RWPE2 (cell line): Measurements from ENCODE around the gene C19orf67.

Experiments
- ATAC-seq: fragments of 200-7000 bp; cut with Tn5 transposase; 3 replicates; pipeline ENCODE4 v1.9.1; 2021; ENCODE audit warnings: low read depth
- DNase-seq: peaks from one replicate; pipeline ENCODE4 v3.0.0-alpha.2; 2020; ENCODE audit warnings: low spot score
- H3K27ac ChIP-seq: fragments of 450-650 bp; 2 replicates; pipeline ENCODE4 v1.5.1; 2017; ENCODE audit warnings: mild to moderate bottlenecking; ENCODE audit not compliant: poor library complexity, severe bottlenecking
- H3K27me3 ChIP-seq: fragments of 250-450 bp; sonication (Bioruptor Pico); 2 replicates; pipeline ENCODE4 v1.5.1; 2021; ENCODE audit warnings: mild to moderate bottlenecking, moderate library complexity; ENCODE audit not compliant: insufficient read depth, poor library complexity, severe bottlenecking
- H3K36me3 ChIP-seq: fragments of 250-450 bp; sonication (Bioruptor Pico); 2 replicates; pipeline ENCODE4 v1.5.1; 2020; ENCODE audit warnings: low read depth, mild to moderate bottlenecking, moderate library complexity
- H3K4me1 ChIP-seq: fragments of 250-450 bp; sonication (Bioruptor Pico); 2 replicates; pipeline ENCODE4 v1.5.1; 2021; ENCODE audit warnings: mild to moderate bottlenecking, moderate library complexity; ENCODE audit not compliant: insufficient read depth, poor library complexity, severe bottlenecking
- H3K4me3 ChIP-seq: fragments of 250-450 bp; sonication (Bioruptor Pico); 2 replicates; pipeline ENCODE4 v1.5.1; 2021; ENCODE audit warnings: mild to moderate bottlenecking, moderate library complexity; ENCODE audit not compliant: severe bottlenecking
- H3K9me3 ChIP-seq: fragments of 250-450 bp; sonication (Bioruptor Pico); 2 replicates; pipeline ENCODE4 v1.5.1; 2021; ENCODE audit warnings: mild to moderate bottlenecking, moderate library complexity; ENCODE audit not compliant: severe bottlenecking
- CTCF ChIP-seq: fragments of 450-650 bp; IDR thresholded peaks from one replicate; pipeline ENCODE4 v1.5.1; 2017; ENCODE audit warnings: mild to moderate bottlenecking, moderate library complexity; ENCODE audit not compliant: poor library complexity, severe bottlenecking

Gene C19orf67

GRCh38 chr19:14085309-14085995 lies at the start of gene C19orf67:
Gene C19orf67, minus strand, starts transcription at chr19:14085783. Its CDS starts 156 bp downstream, at chr19:14085627.
- no peaks in the 10 kb centered on the region for H3K27me3 ChIP-seq
- no peak for TF ChIP-seq CTCF
- no peaks in the 10 kb centered on the region for H3K9me3 ChIP-seq
- ATAC-seq (no peak), DNase-seq (no peak)
- peaks cover 20% of the 10 kb centered on the region for H3K36me3 ChIP-seq
- no peaks in the 10 kb centered on the region for H3K4me1 ChIP-seq
- no peak within 1 kb of the TSS for H3K27ac ChIP-seq
- H3K4me3 ChIP-seq, result no peak within 1 kb of the TSS

DNA sequence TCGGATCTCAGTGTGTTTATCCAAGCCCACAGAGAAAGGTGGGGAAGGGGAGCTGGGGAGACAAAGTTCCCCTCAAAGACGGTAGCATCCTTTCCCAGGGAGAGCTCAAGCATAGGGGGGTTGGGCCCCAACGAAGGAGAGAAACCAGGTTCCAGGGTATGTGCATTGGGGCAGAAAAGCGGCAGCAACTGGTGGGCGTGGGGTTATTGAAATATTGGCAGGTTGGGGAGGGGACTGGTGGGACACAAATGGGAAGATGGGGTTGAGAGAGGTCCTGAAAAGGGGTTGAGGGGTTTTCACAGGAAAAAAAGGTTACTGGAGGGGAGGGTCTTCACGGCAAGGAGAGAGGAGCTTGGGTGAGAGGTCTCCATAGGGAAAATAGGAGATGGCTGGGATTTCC lies 49.8 kb upstream of the C19orf67 start:
- DNase-seq, result no peak
- H3K27ac ChIP-seq, result peak overlapping the region; percentile 51
- no peak for ATAC-seq

DNA sequence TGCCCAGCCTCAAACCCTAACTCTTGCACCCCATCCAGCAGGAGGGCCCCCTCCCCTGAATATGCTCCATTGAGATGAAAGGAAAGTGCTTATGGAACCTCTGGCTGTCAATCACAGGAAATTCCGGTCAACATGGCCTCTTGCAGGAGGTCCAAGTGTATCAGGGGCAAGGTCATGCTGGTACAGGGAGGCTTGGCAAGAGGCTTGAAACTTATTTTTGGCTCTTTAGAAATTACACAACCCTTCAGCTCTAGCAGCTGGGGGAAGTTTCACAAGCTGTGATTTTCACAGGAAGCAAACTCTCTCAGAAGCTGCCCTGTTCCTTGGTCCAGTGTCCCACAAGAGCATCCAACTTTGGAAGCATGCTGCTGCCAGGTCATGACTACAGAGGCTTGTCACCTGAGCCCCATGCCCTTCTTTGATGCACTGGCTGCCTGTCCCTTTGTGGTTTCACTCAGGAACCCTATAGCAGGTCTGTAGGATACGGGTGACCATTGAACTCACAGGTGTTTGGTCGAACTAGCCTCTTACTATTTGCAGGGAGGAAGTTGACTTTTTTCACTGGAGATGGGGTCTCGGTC lies 42.4 kb upstream of the C19orf67 start:
- Histone ChIP-seq H3K4me3 (no peak overlapping the region), H3K4me1 (no peaks in the 10 kb centered on the region), H3K9me3 (no peaks in the 10 kb centered on the region), H3K36me3 (peaks cover 16% of the 10 kb centered on the region), H3K27ac (no peak overlapping the region), H3K27me3 (no peaks in the 10 kb centered on the region)
- no peak for TF ChIP-seq CTCF
- no peak for ATAC-seq
- no peak for DNase-seq

More for the DNA sequence above, 49.8 kb upstream of the C19orf67 start:
- H3K4me1 ChIP-seq, result peaks cover 5% of the 10 kb centered on the region
- no peak for TF ChIP-seq CTCF
- H3K27me3 ChIP-seq, result no peaks in the 10 kb centered on the region
- H3K36me3 ChIP-seq, result 0 out of 2 replicates have a peak, but pooled peaks cover 5% of the 10 kb centered on the region
- no peaks in the 10 kb centered on the region for H3K9me3 ChIP-seq
- H3K4me3 ChIP-seq, result peak overlapping the region; percentile 49

DNA sequence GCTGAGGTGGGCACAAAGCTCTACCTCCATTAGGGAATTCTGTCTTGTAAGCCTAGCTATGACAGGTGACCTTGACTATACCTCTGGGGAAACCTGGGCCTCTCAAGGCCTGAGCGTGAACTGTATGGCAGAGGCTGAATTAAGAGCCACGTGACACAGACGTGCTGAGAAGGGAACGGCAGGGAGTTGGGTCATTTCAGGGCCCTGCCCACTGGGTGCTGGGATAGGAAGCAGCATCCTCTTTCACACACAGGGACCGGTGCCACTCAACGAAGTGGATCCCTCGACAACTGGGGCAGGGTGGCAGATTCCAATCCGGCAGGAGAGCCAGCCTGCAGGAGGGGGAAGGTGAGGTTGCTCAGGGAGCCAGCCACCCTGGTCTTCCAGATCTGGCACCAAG lies 41.6 kb upstream of the C19orf67 start:
- H3K27me3 ChIP-seq, result no peaks in the 10 kb centered on the region
- H3K4me1 ChIP-seq, result no peaks in the 10 kb centered on the region
- ATAC-seq (no peak), DNase-seq (no peak)
- H3K4me3 ChIP-seq, result no peak overlapping the region
- H3K9me3 ChIP-seq, result no peaks in the 10 kb centered on the region
- TF ChIP-seq CTCF, result no peak
- no peak overlapping the region for H3K27ac ChIP-seq
- peaks cover 16% of the 10 kb centered on the region for H3K36me3 ChIP-seq

- Histone ChIP-seq H3K36me3 (peaks cover 16% of the 10 kb centered on the region), H3K4me1 (peaks cover 8% of the 10 kb centered on the region)
Measured at GRCh38 chr19:14122924-14123323, 37.3 kb upstream of the C19orf67 start.

More at GRCh38 chr19:14122924-14123323, 37.3 kb upstream of the C19orf67 start:
- no peak for ATAC-seq
- Histone ChIP-seq H3K27ac (no peak overlapping the region), H3K4me3 (no peak overlapping the region), H3K27me3 (no peaks in the 10 kb centered on the region), H3K9me3 (no peaks in the 10 kb centered on the region)
- TF ChIP-seq CTCF, result no peak
- DNase-seq, result no peak
